GM12878 (cell line): ENCODE measurements around the gene IMMP2L. TPM values are rescaled to one million over a fixed set of nuclear protein-coding genes. Genes with fewer than 3 reads are reported as not detected.

Experiments used
- ATAC-seq: fragments of 200-7000 bp; cut with Tn5 transposase; 3 replicates; pipeline ENCODE4 v1.9.1; 2020; ENCODE audit warnings: mild to moderate bottlenecking, moderate library complexity
- BruUV-seq: library from RNA; stranded (reverse); fragments of 400-500 nt; replicated peaks from 2 replicates; lab custom pipeline; 2021; lab: Mats Ljungman, UMichigan
- CTCF ChIA-PET: fragments of 300-600 bp; sonication (Branson Sonifier 250); formaldehyde crosslinking; extraction: SDS; loops from one replicate; lab custom pipeline; 2021; ENCODE audit warnings: inconsistent platforms; lab: Yijun Ruan, JAX
- POLR2A ChIA-PET: fragments of 350-600 bp; formaldehyde crosslinking; extraction: SDS; loops from one replicate; lab custom pipeline; 2021; ENCODE audit warnings: inconsistent platforms; lab: Charles Lee
- RAD21 ChIA-PET: fragments of 300-600 bp; sonication (Branson Sonifier 250); formaldehyde crosslinking; loops from one replicate; lab custom pipeline; 2023; ENCODE audit warnings: antibody characterized with exemption; ENCODE audit not compliant: unreplicated experiment; lab: Charles Lee
- SMC1A ChIA-PET: fragments of 300-600 bp; sonication (Branson Sonifier 250); formaldehyde crosslinking; loops from one replicate; lab custom pipeline; 2023; ENCODE audit not compliant: unreplicated experiment, uncharacterized antibody; lab: Charles Lee
- DNase-seq: peaks from one replicate; pipeline ENCODE4 v3.0.0-alpha.2; 2011; ENCODE audit warnings: low read depth, low spot score
- FAIRE-seq: peaks from 3 replicates; lab custom pipeline; 2011; peaks lifted over from hg19 to GRCh38; lab: Jason Lieb, UNC
- H2AFZ ChIP-seq: 2 replicates; pipeline ENCODE4 v1.6.0; 2011; ENCODE audit warnings: low read depth, low read length, control low read depth; ENCODE audit not compliant: control insufficient read depth
- H3K27ac ChIP-seq: 2 replicates; pipeline ENCODE4 v1.5.1; 2011; ENCODE audit warnings: control low read depth; ENCODE audit not compliant: control insufficient read depth, insufficient read depth
- H3K27me3 ChIP-seq, 2 experiments: replicated peaks in 1 of 2; 2 replicates each; pipeline versions ENCODE4 v1.6.0 to v1.6.1; 2011; ENCODE audit warnings: low read length in 1 of 2; ENCODE audit not compliant: control insufficient read depth in 2 of 2, insufficient read depth in 2 of 2
- H3K36me3 ChIP-seq, 2 experiments: 2 replicates each; pipeline ENCODE4 v1.5.1; 2011; ENCODE audit warnings: low read length in 1 of 2; ENCODE audit not compliant: control insufficient read depth in 2 of 2, insufficient read depth in 2 of 2
- H3K4me1 ChIP-seq: 2 replicates; pipeline ENCODE4 v1.6.1; 2011; ENCODE audit warnings: mild to moderate bottlenecking, low read length, moderate library complexity, mixed read lengths; ENCODE audit not compliant: control insufficient read depth, insufficient read depth
- H3K4me2 ChIP-seq: 2 replicates; pipeline ENCODE4 v1.6.0; 2011; ENCODE audit warnings: control low read depth; ENCODE audit not compliant: control insufficient read depth, insufficient read depth
- H3K4me3 ChIP-seq: fragments of 200-600 bp; sonication (generic); 2 replicates; pipeline ENCODE4 v1.5.1; 2016
- H3K79me2 ChIP-seq: 2 replicates; pipeline ENCODE4 v1.6.0; 2011; ENCODE audit warnings: low read length; ENCODE audit not compliant: control insufficient read depth, insufficient read depth
- H3K9ac ChIP-seq: 2 replicates; pipeline ENCODE4 v1.8.0; 2011; ENCODE audit warnings: low read length, control low read depth, mixed read lengths; ENCODE audit not compliant: control insufficient read depth, insufficient read depth
- H3K9me3 ChIP-seq: replicated peaks from 3 replicates; pipeline ENCODE4 v1.5.1; 2011; ENCODE audit warnings: mild to moderate bottlenecking, low read length; ENCODE audit not compliant: control insufficient read depth, insufficient read depth
- H4K20me1 ChIP-seq: 2 replicates; pipeline ENCODE4 v1.6.0; 2011; ENCODE audit not compliant: control insufficient read depth, insufficient read depth
- CBX3 ChIP-seq: fragments of 200-600 bp; sonication (generic); IDR thresholded peaks from 2 replicates; pipeline ENCODE4 v1.6.1; 2016; ENCODE audit warnings: low read depth, borderline replicate concordance
- FOXM1 ChIP-seq: IDR thresholded peaks from 2 replicates; pipeline ENCODE4 v1.6.1; 2012; ENCODE audit warnings: low read depth, mild to moderate bottlenecking, inconsistent platforms, low read length, moderate library complexity
- HDGF ChIP-seq: fragments of 450-650 bp; IDR thresholded peaks from 2 replicates; pipeline ENCODE4 v1.6.1; 2016; ENCODE audit warnings: antibody characterized with exemption
- JUNB ChIP-seq: IDR thresholded peaks from 2 replicates; pipeline ENCODE4 v1.6.1; 2016; ENCODE audit warnings: antibody characterized with exemption, mild to moderate bottlenecking
- JUND ChIP-seq: IDR thresholded peaks from 2 replicates; pipeline ENCODE4 v1.6.1; 2012; ENCODE audit warnings: low read depth, mild to moderate bottlenecking, low read length, improper control_type of control experiment, moderate library complexity
- KDM1A ChIP-seq: fragments of 200-600 bp; sonication (generic); IDR thresholded peaks from 2 replicates; pipeline ENCODE4 v1.6.1; 2016; ENCODE audit warnings: borderline replicate concordance
- MAX ChIP-seq: IDR thresholded peaks from 2 replicates; pipeline ENCODE4 v1.6.1; 2012; ENCODE audit warnings: low read depth, low read length, improper control_type of control experiment
- NBN ChIP-seq: fragments of 450-650 bp; IDR thresholded peaks from 2 replicates; pipeline ENCODE4 v1.6.1; 2016
- NFIC ChIP-seq: IDR thresholded peaks from 2 replicates; pipeline ENCODE4 v1.6.1; 2012; ENCODE audit warnings: low read depth, mild to moderate bottlenecking, inconsistent platforms, low read length, moderate library complexity
- NFXL1 ChIP-seq: fragments of 450-650 bp; IDR thresholded peaks from 2 replicates; pipeline ENCODE4 v1.6.1; 2017; ENCODE audit warnings: antibody characterized with exemption, mild to moderate bottlenecking, borderline replicate concordance
- NFYB ChIP-seq: IDR thresholded peaks from 2 replicates; pipeline ENCODE4 v1.6.1; 2011; ENCODE audit warnings: low read depth, mild to moderate bottlenecking, low read length, improper control_type of control experiment, moderate library complexity; ENCODE audit not compliant: insufficient read depth
- POLR2AphosphoS2 ChIP-seq: IDR thresholded peaks from 2 replicates; pipeline ENCODE4 v1.6.1; 2011; ENCODE audit warnings: low read depth, mild to moderate bottlenecking, low read length, improper control_type of control experiment, moderate library complexity
- RAD21 ChIP-seq: IDR thresholded peaks from 2 replicates; pipeline ENCODE4 v1.6.1; 2011; ENCODE audit warnings: mild to moderate bottlenecking, low read depth, low read length, moderate library complexity; ENCODE audit not compliant: insufficient read depth
- TAF1 ChIP-seq: IDR thresholded peaks from 2 replicates; pipeline ENCODE4 v1.6.1; 2011; ENCODE audit warnings: mild to moderate bottlenecking, low read depth, low read length, borderline replicate concordance
- TCF3 ChIP-seq: IDR thresholded peaks from 2 replicates; pipeline ENCODE4 v1.6.1; 2012; ENCODE audit warnings: low read depth, mild to moderate bottlenecking, low read length, borderline replicate concordance; ENCODE audit not compliant: insufficient read depth
- WRNIP1 ChIP-seq: IDR thresholded peaks from 2 replicates; pipeline ENCODE4 v1.6.1; 2011; ENCODE audit warnings: low read depth, low read length, improper control_type of control experiment, borderline replicate concordance
- WGBS: methylation state at CpG from one replicate; pipeline ENCODE4 v1.1.6; 2016; ENCODE audit warnings: low lambda C conversion rate; ENCODE audit not compliant: insufficient replicate concordance, insufficient coverage; ENCODE audit errors: missing lambda C conversion rate; 5-methylcytosine and 5-hydroxymethylcytosine counted together
- in situ Hi-C: fragments of 300-500 bp; cut with MboI; formaldehyde crosslinking; loops from 9 replicates; pipeline ENCODE4 v1.14.3; 2018; ENCODE audit warnings: mixed read lengths
- intact Hi-C: fragments of 100-400 bp; cut with micrococcal nuclease; formaldehyde crosslinking; loops from one replicate; pipeline ENCODE4 v1.14.2; 2022; ENCODE audit not compliant: unreplicated experiment
- polyA plus RNA-seq, 11 experiments: library from polyadenylated mRNA; depleted of rRNA in 4 of 11; unstranded in 6 of 11; stranded (reverse) in 5 of 11; fragments of >200 nt; fragmentation: Nextera tagmentation in 4 of 11; fragmentation: Illumina TruSeq in 1 of 11; extraction: Ambion mirVana in 4 of 11; extraction: Trizol in 1 of 11; gene quantifications; 1 replicate in 1 of 11; 2 replicates in 10 of 11; pipeline versions ENCODE4 v1.2.1 to v1.2.3, GENCODE V29; 2011 to 2016; ENCODE audit warnings: inconsistent platforms in 2 of 11, missing spikeins in 2 of 11, low read depth in 1 of 11
- total RNA-seq, 4 experiments: library from RNA; depleted of rRNA in 3 of 4; stranded (reverse); fragments of >200 nt in 3 of 4; fragmentation: Illumina TruSeq in 1 of 4; extraction: Trizol in 1 of 4; gene quantifications; 2 replicates each; pipeline versions ENCODE4 v1.2.1 to v1.2.3, GENCODE V29; 2013 to 2021
- TF ChIP-seq, protein P1 (sequence below): IDR thresholded peaks from 2 replicates; pipeline ENCODE4 v1.6.1; 2012; ENCODE audit warnings: low read depth, low read length, improper control_type of control experiment

IMMP2L gene
- total and polyA plus RNA-seq, 10 of the 15 experiments (the other 5 are each of a cell fraction or from before 2014, with no cell fraction given), result 12.6 to 46.3 (median 19.6) TPM

GRCh38 chr7:111212857-111213523 is 349.3 kb downstream of the IMMP2L start:
- ChIA-PET RAD21 (no interaction called here), CTCF (no interaction called here), SMC1A (no interaction called here), POLR2A (no interaction called here)
- H3K36me3 ChIP-seq, result no peaks in the 10 kb centered on the region
- H3K27ac ChIP-seq, result no peak overlapping the region
- no peaks in the 10 kb centered on the region for H3K27me3 ChIP-seq
- H3K9me3 ChIP-seq, result no peaks in the 10 kb centered on the region
- no peak overlapping the region for H3K4me2 ChIP-seq
- ATAC-seq (no peak), DNase-seq (no peak), FAIRE-seq (no peak)
- whole genome bisulfite sequencing, result 74% methylated on average over 11 of the region's 11 CpGs
- BruUV-seq, result no TSS peak
- H3K4me3 ChIP-seq, result no peak overlapping the region
- in situ Hi-C loops, result no loop called here
- H2AFZ ChIP-seq, result no peak overlapping the region
- no peaks in the 10 kb centered on the region for H3K4me1 ChIP-seq
- no peaks in the 10 kb centered on the region for H3K79me2 ChIP-seq
- H4K20me1 ChIP-seq, result no peaks in the 10 kb centered on the region
- TF ChIP-seq MAX (no peak), NBN (no peak), CBX3 (no peak), WRNIP1 (no peak), TAF1 (no peak), HDGF (no peak), NFXL1 (no peak), POLR2AphosphoS2 (no peak), KDM1A (no peak), NFYB (no peak), TCF3 (no peak), RAD21 (no peak), NFIC (no peak), FOXM1 (no peak), JUND (no peak), JUNB (no peak)
- TF ChIP-seq, protein P1, sequence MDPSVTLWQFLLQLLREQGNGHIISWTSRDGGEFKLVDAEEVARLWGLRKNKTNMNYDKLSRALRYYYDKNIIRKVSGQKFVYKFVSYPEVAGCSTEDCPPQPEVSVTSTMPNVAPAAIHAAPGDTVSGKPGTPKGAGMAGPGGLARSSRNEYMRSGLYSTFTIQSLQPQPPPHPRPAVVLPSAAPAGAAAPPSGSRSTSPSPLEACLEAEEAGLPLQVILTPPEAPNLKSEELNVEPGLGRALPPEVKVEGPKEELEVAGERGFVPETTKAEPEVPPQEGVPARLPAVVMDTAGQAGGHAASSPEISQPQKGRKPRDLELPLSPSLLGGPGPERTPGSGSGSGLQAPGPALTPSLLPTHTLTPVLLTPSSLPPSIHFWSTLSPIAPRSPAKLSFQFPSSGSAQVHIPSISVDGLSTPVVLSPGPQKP, result no peak
- no peak overlapping the region for H3K9ac ChIP-seq
- intact Hi-C loops, result no loop called here
